Left hindlimb (tissue), 1 donor: Measurements from ENCODE around the gene LBHD2.

Source experiments
- DNase-seq: peaks from one replicate; pipeline ENCODE4 v3.0.0-alpha.2; 2018

The LBHD2 gene

DNA sequence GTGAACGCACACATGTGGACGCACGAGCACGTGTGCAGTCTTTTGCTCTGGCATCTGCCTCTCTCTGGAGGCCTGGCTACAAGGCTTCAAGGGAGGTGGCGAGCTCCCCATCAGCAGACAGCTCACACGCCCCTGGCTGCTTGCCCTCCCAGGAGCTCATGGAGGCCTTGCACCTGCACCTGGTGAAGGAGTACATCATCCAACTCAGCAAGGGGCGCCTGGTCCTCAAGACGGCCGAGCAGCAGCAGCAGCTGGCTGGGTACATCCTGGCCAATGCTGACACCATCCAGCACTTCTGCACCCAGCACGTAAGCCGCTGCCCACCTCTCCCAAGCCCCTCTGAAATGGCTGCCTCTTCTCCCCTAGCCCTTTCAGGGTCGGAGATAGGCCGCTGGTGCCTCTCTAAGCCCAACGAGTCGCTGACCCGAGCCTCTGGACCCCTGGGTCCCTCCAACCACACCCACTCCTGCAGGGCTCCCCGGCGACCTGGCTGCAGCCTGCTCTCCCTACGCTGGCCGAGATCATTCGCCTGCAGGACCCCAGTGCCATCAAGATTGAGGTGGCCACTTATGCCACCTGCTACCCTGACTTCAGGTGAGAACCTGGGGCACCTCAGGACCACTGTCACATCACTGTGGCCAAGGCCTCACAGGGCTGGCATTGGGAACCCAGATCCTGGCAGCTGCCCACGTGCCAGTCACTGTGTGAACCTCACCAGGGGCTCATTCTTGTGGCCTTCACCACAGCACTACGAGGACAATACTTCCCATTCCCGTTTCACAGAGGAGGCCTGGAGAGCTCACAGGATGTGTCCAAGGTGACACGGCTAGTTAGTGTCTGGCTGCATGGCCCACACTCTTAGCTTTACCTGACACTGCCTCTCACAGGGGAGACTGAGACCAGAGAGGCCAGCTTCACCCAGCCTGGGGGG lies 49.5 kb downstream of the LBHD2 start:
- DNase-seq, result no peak

DNA sequence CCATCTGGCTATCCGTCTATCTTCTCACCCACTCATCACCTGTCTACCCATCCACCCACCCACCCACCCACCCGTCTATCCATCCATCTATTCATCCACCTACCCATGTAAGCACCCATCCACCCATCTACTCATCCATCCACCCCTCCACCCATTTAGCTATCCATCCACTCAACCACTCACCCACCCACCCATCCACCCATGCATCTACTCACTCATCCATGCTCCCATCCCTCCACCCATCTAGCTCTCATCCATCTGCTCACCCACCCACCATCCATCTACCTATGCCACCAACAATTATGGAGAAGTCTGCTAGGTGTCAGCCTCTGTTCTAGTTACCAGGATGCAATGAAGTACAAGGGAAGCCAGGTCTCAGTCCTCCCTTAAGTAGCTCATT lies 50.4 kb downstream of the LBHD2 start:
- DNase-seq, result no peak

DNA sequence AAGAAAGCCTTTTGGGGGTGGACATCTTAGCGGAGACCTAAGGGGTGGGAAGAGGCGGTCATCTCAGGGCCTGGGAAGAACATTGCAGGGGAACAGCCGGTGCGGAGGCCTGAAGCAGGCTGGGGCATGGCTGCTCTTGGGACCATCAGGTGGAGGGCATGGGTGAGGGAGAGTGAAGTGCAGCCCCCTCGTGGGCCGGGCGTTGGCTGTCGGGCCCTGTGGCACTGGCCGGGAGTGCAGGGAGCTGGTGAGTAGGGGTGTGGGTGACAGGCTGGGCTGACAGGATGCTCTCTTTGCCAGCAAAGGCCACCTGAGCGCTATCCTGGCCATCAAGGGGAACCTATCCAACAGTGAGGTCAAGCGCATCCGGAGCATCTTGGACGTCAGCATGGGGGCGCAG lies 50.9 kb downstream of the LBHD2 start:
- no peak for DNase-seq

DNA sequence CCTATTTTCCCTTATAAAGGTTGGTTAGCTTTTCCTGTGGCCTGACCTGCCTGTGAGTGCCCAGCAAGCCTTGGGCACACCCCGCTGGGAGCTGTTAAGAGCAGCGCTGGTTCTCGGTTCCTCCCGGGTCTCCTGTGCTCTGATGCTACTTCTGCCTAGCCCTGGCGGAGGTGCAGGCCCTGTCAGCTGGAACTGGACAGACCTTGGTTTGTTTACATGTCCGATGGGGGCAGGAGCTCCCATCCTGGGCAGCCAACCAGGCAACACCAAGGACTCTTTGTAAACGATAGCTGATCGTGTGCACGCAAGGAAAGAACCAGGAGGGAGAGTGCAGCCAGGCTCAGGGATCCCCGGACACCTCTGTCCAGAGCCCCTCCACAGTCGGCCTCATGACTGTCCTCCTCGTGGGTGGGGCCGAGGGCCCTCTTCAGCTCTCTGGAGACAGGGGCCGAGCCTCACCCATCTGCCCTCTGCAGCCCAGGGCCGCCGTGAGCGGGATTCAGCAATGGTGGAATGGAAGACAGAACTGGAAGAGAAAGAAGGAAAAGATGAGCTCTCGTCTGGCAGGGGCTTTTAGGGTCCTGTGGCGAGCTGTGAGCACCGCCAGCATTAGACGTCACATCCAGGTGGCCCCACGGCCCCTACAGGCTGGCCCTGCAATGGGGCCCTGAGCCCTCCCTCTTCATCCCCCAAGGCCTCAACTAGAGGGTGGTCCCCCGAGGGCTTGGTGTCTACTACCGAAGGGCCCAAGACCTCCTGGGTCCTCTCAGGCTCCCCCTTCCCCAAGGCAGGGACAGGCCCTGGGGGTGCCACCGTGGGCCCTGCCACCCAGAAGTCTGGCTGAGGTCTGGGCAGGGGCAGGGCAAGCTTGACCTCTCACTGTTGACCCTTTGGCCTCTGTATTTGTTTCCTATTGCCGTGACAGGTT lies 51.6 kb downstream of the LBHD2 start:
- DNase-seq, result no peak

DNA sequence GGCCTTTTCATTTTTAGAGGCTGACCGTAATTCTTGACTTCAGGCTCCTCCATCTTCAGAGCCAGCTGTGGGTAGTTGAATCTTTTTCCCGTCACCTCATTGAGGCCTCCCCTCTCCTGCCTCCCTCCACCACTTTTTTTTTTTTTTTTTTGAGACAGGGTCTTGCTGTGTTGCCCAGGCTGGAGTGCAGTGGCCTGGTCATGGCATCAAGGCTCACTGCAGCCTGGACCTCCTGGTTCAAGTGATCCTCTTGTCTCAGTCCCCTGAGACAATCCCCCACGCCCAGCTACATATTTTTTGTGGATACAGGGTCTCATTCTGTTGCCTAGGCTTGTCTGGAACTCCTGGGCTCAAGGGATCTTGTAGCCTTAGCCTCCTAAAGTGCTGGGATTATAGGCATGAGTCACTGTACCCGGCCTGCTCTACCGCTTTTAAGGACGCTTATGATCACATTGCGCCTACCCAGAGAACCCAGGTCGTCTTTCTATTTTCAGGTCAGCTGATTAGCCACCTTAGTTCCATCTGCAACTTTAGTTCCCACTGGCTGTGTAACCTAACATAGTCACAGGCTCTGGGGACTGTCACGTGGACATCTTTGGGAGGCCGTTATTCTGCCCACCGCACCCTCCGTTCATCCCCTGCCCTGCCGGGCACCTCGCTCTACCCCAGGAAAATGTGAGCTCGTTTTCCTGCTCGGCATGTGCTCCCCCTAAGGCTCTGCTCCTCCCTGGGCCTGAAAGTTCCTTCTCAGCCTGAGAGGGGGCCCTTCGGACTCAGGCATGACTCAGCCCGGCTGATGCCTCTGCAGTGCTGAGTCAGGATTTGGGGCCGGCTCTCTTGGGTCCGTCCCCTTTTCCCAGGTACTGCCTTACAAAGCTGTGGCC lies 52.6 kb downstream of the LBHD2 start:
- DNase-seq, result no peak

DNA sequence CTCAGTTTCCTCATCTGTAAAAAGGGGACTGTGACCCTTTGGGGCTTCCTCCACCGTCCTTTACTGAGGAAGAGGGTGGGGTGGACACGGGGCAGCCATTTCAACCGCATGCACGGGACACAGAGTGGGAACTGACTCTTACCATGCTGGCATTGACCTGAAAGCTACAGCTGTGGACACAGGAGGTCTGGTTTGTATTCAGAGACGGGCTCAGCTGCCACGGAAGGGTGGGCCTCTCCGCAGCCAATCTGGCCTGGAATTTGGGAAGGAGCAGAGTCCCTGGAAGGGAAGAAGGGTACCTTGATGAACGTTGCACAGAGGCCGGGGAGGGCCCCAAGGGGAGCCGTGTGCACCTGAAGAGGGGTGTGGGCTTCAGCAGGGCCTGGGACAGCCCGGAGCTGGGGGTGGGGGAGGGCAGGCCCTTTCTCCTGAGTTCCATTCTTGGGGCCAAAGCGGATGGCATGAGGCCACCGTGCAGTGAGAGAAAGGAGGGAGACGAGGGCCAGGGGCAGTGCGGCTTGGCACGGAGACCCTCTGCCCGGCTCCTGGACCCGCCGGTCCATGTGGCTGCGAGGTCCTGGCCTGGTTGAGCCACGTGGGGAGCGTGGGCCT lies 53.8 kb downstream of the LBHD2 start:
- DNase-seq, result no peak

DNA sequence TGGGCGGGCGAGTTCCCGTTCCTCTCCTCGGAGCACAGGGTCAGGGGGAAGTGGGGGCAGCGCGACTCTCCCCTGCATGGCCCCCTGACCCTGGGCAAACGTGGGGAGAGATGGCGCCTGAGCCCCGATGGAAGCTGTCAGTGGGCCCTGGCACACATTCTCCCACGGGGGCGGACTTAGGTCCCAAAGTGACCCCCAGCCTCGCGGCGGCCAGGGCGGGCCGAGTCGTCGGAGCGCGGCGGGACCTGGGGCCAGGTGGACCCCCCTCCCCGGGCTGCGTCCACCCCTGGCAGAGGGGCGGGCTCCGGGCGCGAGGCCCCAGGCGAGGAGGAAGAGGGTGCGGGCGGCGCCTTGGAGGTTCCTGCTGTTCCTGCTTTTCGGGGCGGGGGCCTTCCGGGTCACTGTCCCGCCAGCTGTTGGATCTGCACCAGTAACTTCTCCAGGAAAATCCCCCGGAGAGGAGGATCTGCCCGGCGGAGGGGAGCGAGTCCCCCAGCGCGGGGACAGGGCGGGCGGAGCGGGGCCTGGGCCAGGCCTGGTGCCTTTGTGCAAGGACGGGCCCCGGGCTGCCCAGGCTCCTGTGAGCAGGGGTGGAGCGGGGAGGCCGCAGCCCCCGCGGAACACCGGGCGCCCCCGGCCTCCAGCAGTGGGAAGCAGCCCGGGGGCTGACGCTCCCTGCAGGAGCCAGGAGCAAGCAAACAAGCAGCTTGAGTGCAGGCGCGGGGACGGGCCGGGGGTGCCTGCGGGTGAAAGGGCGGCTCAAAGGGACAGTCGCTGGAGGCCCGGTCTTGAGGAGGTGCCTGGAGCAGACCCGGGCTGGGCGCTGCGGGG lies 54.5 kb downstream of the LBHD2 start:
- no peak for DNase-seq

DNA sequence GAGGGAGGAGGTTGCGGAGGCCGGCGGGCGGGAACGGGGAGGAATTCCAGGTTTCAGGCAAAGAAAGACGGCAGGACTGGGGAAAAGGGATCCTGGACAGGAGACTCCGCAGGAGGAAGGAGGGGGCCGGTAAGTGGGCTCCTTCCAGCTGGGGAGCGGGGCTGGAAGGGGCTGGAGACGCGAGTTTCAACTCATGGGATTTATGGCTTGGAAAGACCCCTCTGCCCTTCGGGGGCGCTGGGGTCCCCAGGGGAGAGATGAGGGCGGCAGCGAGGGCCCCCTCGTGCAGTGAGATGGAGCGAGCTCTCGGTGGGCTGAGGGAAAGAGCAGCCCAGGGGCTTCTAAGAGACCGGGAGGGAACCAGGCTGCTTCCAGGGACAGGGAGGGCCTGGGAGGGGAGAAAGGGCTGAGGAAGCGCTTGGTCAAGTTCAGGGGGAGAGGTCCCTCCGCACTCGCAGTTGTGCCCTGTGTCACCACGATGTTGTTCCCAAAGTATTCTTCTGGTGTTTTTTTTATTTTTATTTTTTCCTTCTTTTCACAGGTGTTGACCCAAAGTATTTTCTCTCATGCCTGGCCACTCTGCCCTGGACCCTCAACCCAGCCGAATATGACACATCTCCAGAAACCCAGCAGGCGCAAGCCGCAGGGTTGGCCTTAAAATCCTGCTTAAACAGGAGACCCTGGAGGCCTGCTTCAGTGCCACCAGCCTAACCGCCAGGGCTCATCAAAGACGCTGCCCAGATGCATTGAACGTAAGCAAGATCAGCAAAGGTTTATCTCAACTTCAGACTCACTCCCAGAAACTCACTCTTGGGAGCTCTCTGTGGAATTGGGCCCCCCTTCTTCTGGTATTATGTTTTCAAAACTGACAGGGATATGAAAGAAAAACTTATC lies 55.4 kb downstream of the LBHD2 start:
- DNase-seq, result no peak
